Dedifferentiated amniotic fluid mesenchymal stem cell (primary cell): ENCODE measurements around the gene FCER1A.
"Not testable (repeated sequence)": the region's sequence is repeated elsewhere in the genome, so short reads cannot be mapped to it uniquely, and the experiment has no call there.

Experiments used
- DNase-seq: peaks from one replicate; pipeline ENCODE4 v3.0.0-alpha.2; 2016; ENCODE audit errors: extremely low spot score

Gene FCER1A

DNA sequence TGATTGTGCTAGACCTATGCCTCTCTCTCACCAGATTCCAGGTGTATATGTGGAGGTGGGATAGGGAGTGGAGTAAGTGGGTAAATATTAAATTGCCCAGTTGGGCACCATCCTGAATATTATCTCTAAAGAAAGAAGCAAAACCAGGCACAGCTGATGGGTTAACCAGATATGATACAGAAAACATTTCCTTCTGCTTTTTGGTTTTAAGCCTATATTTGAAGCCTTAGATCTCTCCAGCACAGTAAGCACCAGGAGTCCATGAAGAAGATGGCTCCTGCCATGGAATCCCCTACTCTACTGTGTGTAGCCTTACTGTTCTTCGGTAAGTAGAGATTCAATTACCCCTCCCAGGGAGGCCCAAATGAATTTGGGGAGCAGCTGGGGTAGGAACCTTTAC lies at the start of gene FCER1A:
Gene FCER1A, plus strand, starts transcription at position 242 of the 400 bp plus-strand sequence. Its CDS starts 29 bp downstream, at position 271.
- DNase-seq: no peak

- no peak for DNase-seq
These were observed 40.8 kb upstream of the FCER1A start for GRCh38 chr1:159261311-159261710.

DNA sequence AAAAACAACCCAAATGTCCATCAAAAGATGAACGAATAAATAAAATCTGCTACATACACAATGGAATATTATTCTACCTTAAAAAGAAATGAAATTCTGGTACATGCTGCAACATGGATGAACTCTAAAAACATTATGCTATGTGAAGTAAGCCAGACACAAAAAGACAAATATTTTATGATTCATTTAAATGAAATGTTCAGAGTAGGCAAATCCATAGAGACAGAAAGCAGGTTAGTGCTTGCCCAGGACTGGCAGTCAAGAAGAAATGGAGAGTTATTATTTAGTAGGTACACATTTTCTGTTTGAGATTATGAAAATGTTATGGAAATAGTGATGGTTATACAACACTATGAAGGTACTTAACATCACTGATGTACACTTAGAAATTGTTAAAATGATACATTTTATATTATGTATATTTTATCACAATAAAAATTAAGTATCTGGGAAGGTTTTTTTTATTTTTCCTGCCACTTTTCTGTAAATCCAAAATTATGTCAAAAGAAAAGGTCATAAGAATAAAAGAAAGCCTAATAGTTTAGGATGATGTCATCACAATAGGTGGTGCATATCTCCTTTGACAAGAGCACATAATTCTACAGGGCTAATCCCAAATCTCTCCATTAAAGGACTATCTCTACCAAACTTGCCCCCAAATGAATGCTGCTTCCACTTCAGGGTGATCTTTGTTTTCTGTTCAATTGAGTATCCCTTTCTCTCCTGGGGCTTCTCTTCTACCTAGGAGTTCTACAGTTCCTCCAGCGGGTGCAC lies 40.2 kb upstream of the FCER1A start:
- DNase-seq: no peak

- DNase-seq: no peak
These were observed 35.3 kb upstream of the FCER1A start for GRCh38 chr1:159266832-159267231.

DNA sequence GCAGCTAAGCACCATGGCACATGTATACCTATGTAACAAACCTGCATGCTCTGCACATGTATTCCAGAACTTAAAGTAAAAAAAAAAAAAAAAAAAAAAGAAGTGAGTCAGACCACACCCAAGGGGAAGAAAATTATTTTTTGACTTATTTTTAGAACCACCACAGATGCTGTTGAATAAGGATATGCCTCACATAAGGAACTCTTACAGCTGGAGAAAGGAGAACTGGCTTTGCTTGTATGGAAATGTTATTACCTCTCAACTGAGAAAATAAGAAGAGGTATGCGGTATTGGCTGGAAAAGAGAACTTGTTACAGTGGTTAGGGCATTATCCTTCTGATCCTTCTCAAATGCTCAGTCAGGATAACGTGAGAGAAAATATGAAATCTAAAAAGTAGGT lies 27.5 kb upstream of the FCER1A start:
- DNase-seq: no peak

GRCh38 chr1:159275891-159276290 lies 26.2 kb upstream of the FCER1A start:
- no peak for DNase-seq

DNA sequence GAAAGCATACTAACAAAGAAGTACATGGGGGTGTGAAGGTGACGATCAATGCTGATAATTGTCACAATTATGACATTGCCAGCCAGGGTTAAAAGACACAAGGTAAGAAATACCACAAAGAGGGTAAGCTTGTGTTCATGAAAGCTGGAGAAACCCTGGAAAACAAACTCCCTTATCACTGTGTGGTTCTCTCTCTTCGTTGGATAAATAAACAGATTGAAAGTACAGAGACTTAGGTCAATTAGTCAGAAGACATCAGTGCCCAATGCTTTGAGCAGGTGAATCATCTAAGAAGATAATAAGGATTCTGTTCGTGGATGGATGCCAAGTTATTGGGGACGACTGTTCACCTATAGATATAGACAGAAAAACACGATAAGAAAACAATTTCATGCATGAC lies 22.4 kb upstream of the FCER1A start:
- no peak for DNase-seq

DNA sequence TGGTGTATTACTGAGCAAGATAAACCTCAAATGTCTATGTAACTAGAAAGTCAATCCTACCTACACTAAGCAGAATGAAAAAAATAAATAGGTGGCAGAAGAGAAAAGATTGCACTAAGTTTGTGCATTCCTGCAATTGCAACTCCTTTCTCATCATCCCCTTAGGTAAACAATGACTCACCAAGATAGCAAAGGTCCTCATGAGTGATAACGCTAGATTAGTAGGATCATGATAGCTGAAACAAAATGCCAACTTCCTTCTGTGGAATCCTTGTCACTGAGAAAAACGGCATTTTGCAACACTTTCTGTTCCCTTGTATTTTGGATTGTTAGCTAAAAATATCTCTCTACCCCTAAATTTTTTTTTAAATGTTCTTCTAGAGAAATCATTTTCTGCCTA lies 20.0 kb upstream of the FCER1A start:
- DNase-seq: no peak

GRCh38 chr1:159289060-159289459 lies 13.1 kb upstream of the FCER1A start:
- no peak for DNase-seq

DNA sequence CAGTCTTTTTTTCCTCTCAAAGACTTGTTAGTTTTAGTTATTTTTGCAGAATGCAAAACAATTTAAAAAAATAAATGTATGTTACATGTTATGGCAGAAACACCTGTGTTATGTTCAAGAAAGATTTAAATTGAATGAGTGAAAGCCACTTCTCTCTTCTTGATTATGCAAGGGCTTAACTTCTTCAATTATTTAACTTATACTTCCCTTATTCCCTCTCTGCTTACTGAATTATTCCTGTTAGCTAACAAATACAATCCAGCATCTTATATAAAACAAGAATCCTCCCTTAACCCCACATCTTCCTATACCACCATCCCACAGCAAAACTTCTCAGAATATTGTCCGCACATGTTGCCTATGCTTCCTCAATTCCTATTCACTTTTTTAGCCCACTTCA lies 10.7 kb upstream of the FCER1A start:
- no peak for DNase-seq

GRCh38 chr1:159296706-159297375 lies 5.3 kb upstream of the FCER1A start:
- no peak for DNase-seq

- DNase-seq: no peak
These were observed 2.0 kb upstream of the FCER1A start for GRCh38 chr1:159300146-159300545.

GRCh38 chr1:159307346-159308020 lies 5.3 kb downstream of the FCER1A start:
- DNase-seq: no peak

- no peak for DNase-seq
These were observed 9.5 kb downstream of the FCER1A start for GRCh38 chr1:159311679-159312078.

- no peak for DNase-seq
These were observed 13.2 kb downstream of the FCER1A start for GRCh38 chr1:159315381-159315780.

DNA sequence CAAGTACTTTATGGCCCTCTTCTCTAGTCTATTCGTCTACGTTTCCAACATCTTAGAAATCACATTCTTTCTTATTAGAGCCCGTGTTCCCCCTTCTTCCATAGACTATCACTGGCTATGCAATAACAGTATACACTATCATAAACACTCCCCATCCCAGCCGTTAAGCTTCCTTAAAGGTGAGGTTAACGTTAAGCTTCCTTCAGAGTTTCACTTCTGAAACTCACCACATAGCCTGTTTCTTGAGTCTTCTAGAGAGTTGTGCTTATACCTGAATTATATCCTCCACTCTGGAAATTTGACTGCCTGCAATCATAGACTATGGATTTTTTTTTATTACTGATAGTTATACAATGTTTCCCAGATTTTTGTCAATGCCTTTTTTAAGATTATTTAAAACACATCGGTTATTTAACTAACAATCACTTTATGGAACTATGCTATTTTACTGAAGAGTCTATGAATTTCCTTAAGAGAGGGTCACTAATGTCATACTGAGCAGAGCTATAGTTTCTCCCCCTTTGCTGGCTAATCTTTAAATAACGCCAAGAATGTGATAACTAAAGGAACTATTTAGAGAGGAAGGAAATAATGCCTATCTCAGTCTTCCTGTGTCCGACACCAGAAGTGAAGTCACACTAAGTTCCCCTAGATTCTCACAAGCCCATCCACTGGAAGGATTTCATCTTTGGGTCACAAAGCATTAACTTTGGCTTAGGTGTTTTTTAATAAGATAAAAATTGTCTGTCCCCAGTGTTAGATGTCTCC lies 16.8 kb downstream of the FCER1A start:
- no peak for DNase-seq

DNA sequence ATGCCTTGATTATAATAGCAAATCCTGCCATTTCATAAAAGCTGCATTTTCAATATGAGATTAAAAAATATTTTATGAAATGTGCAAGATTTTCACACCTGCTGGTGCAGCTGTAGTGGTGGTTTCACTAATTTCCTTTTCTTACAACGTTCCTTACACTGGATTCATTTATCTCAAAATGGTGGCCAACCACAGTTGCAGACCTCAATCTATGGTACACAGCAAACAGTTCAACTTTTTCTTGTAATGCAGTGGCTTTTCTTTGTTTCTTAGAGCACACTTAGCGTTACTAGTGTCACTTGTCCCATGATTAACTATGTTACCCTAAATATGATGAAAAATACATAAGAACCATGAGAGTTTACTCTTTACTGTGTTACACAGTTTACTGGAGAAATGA lies 32.7 kb downstream of the FCER1A start:
- no peak for DNase-seq

DNA sequence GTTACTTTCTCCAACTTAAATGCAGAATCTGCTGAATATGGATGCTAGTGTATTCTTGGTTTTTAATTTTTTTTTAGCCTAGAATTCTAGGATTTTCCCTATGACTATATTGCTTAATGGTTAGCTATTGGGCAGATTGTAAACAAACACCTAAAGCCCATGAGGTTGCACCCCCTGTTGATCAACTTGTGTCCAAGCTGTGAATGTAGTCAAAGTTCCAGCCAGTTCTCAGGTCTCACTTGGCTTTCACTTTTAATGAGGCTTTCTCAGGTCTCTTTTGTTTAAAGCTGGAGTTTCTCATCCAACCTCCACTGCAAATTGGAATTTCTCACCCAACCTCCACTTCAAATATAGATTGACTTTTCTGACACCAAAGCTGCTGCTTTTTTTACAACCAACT lies 35.9 kb downstream of the FCER1A start:
- DNase-seq: no peak

GRCh38 chr1:159339536-159339935 lies 37.4 kb downstream of the FCER1A start:
- no peak for DNase-seq

DNA sequence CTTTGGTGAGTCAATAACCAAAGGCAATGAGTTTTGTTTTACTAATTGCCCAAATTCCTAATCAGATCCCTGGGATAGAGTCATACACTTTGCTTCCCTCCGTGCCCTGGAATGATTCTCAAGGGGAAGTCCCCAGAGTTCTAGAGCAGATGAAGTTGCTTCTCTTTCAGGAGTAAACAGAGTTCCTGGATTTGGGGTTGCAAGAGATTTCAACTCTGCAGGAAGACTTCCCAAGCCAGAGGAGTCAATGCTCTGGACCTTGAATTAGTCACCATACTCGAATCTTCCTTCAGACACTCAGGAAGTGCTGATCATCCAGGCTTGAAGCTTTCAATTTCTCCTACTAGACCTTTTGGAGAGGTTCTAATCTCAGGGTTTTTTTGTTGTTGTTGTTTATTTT lies 39.6 kb downstream of the FCER1A start:
- DNase-seq: no peak

DNA sequence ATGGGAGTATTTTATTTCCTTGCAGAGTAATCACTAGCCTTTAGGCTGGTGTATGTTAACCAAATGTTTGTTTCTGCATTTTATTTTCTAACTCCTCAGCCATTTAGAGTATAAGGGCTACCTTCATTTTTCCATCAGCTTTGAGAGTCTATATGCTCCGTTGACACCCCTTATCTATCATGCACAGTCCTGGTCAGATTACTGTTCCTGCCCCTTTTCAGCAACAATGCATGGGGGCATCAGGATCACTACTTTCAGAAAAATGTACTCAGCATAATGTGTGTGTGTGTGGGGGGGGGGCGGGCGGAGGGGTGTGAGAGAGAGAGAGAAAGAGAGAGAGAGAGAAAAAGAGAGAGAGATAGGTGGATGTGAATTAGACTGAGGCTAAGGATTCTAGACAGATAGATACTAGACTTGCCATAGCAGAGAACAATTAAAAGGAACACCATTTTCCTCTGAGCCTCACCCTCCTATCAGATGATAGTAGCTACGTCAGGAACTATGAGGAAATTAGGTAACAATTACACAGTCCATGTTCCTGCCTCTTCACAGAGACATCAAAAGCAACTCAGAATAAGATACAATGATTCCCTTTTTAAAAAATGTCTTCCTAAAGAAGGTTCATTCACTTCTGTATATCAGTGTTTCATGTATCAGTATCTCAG lies 40.8 kb downstream of the FCER1A start:
- no peak for DNase-seq

GRCh38 chr1:159349374-159349773 lies 47.2 kb downstream of the FCER1A start:
- DNase-seq: not testable (repeated sequence)
